Astrocyte of the cerebellum (primary cell): Measurements from ENCODE around the gene TMEM223.
"Not testable (repeated sequence)": the region's sequence is repeated elsewhere in the genome, so short reads cannot be mapped to it uniquely, and the experiment has no call there.

Source experiments
- DNase-seq: peaks from one replicate; pipeline ENCODE4 v3.0.0-alpha.2; 2011; ENCODE audit warnings: low read depth
- H3K4me3 ChIP-seq: 2 replicates; pipeline ENCODE4 v1.5.1; 2011; ENCODE audit warnings: mild to moderate bottlenecking, low read depth, low read length, moderate library complexity
- CTCF ChIP-seq: IDR thresholded peaks from 2 replicates; pipeline ENCODE4 v1.5.1; 2012; ENCODE audit warnings: low read length, low read depth, moderate library complexity, mild to moderate bottlenecking; ENCODE audit errors: missing control alignments
- in situ Hi-C: cut with HindIII; loops from 2 replicates; pipeline ENCODE4 v1.10.0; 2017; ENCODE audit warnings: low sequenced_read_pairs

The TMEM223 gene

DNA sequence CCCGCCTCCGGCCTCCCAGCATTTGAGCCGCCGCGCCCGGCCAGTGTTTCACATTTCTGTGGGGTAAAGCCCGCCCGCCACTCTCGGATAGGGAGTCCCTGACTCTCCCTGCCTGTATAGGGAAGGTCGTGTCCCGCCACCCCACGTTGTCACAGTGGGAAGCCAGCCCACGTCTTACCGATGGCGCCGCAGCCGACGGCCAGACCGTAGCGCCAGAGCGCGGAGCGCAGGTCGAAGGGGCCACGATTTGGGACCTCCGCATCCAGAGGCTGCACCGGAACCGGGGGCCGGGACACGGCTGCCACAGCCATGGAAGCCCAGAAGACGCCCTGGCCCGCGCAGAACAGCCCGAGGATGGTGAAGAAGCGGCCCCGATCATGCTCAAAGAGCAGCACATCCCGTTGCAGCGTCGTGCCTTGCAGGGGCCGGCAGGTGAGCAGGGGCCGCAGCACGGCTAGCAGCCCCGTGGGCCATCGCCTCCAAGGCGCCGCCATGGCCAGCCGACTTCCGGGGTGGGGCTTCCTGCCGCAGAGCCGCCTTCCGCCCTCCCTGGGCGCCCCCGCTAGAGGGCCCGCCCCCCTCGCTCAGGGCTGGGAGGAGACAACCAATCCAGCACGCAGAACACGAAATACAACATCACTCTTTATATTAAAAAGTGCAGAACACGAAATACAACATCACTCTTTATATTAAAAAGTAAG, at the start of gene TMEM223:
TSS of gene TMEM223 (minus strand) at position 506 of the 701 bp plus-strand sequence. CDS start at position 494, 12 bp downstream.
- H3K4me3 ChIP-seq = peak within 1 kb of the TSS; percentile 90
- no peak for DNase-seq
- in situ Hi-C loops = no loop called here
- TF ChIP-seq CTCF = no peak

DNA sequence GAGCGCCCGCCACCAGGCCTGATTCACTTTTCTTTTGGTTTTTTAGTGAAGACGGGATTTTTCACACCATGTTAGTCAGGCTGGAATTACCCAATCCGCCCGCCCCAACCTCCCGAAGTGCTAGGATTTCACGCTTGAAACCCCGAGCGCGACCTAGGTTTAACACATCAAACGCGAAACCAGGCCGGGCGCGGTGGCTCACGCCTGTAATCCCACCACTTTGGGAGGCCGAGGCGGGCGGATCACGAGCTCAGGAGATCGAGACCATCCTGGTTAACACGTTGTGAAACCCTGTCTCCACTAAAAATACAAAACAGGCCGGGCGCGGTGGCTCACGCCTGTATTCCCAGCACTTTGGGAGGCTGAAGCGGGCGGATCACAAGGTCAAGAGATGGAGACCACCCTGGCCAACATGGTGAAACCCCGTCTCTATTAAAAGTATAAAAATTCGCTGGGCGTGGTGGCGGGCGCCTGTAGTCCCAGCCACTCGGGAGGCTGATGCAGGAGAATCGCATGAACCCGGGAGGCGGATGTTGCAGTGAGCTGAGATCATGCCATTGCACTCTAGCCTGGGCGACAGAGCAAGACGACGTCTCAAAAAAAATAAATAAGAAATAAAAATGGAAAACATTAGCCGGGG, 49.0 kb upstream of the TMEM223 start:
- in situ Hi-C loops = not testable (repeated sequence)
- H3K4me3 ChIP-seq = peak overlapping the region; percentile 95
- DNase-seq = peak; percentile 45

DNA sequence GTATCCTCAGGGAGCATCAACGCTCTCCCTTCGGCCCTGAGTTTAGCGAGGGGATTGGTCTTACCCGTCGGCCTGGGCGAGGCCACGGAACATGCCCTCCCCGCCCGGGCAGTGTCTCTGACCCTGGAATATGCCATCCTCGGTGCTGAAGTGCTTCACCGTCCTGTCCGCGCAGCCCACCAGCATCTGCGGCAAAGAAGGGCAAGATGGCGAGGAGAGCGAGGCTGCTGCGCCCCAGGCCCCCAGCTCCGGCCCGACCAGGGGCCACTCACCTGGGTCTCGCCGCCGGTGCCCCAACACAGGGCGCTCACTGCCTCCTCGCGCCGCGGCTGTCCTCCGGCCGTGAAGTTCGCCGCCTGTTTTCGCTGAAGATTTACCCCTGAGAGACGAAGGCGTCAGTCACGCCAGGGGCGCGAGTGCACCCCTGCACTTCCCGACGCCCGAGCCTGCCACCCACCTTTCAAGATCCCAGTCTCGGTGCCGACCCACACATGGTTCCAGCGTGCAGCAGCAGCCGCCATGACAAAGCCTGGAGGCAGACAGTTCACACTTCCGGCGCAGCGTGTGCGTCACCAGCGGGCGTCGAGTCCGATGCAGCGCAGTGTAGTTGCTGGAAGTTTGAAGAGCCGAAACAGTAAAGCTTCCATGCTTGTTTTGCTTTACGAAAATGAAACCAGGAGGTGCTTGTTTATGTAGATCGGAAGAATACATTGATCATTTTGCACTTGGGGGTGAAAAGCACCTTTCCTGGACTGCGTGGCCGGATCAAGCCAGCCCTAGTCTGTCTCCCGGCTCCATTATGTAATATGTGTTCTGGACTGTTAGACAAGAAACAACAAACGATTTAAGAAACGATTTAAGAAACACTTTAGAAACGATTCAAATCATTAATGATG, 47.5 kb upstream of the TMEM223 start, which contains the start of gene WDR74:
TSS of gene WDR74 (minus strand) at position 541 of the 896 bp plus-strand sequence. CDS start at position 521, 20 bp downstream.
- TF ChIP-seq CTCF = no peak
- in situ Hi-C loops = no loop called here
- peak within 1 kb of the TSS; percentile 95 for H3K4me3 ChIP-seq
- peak; percentile 83 for DNase-seq

DNA sequence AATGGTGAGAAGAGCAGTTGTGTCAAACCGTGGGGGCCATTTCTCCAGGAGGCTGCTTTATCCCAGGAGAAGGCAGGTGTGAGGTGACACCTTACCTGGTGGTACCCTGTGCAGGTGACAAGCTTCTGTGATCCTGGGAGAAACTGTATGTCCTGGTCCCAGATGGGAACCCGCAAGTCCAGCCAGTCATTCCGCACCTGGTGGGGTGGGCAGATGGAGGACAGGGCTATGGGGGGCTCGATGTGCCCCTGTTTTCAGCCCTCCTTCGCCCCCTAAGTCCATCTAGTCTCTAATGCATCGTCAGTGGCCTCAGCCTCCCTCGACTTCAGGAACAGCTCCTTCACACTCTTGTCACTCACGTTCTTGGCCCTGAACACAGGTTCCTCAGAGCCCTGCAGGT, 43.5 kb upstream of the TMEM223 start:
- no peak for TF ChIP-seq CTCF
- H3K4me3 ChIP-seq = no peak overlapping the region
- in situ Hi-C loops = no loop called here
- no peak for DNase-seq

- H3K4me3 ChIP-seq = peak within 1 kb of the TSS; percentile 92
- DNase-seq = no peak
- no peak for TF ChIP-seq CTCF
- in situ Hi-C loops = no loop called here
These were observed 40.8 kb upstream of the TMEM223 start, which contains the start of gene TEX54 for GRCh38 chr11:62832336-62833234. Gene TEX54 (minus strand): TSS chr11:62832841.

DNA sequence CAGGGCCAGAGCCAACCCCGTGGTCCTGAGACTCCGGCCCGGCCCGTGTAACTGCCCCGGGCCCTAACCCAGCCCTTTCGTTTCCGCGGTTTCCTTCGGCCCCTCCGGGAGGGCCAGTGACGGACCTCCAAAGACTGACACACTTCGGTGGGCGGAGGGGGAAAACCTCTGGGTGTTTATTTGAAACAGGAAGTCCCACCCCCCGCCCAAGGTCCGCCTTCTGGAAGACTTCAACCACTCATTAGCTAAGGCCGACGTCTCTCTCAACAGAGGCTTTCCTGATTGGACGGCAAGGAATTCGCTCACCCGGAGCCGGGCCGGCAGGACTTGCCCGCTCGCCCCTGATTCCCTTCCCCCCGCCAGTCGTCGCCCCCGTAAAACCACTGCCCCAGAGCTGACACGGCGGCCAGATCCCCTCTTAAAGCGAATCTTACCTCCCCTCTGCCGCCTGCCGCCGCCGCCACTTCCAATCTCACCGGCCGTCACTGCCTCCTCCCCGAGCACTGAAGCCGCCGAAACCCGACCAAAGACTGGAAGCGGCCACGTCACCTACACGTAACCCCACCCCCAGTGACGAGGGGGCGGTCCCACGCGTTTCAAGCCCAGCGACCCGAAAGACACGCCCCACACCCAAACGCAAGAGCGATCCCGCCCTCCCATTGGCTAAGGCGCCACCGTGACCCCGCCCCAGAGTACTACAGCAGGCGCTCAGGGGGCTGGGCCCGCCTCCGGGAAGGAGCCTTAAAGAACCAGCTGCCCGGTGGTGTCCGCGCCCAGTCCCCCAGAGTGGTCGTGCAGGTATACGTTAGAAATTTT, 39.9 kb upstream of the TMEM223 start, which contains the start of gene STX5:
TSS of gene STX5 (minus strand) at position 532 of the 816 bp plus-strand sequence. CDS start 808 bp downstream, outside the sequence.
- H3K4me3 ChIP-seq = peak within 1 kb of the TSS; percentile 92
- DNase-seq = peak; percentile 98
- no peak for TF ChIP-seq CTCF
- in situ Hi-C loops = no loop called here
